GM18868 (cell line): ENCODE results near the gene TRHDE.

Experiments used
- ATAC-seq: cut with Tn5 transposase; IDR thresholded peaks from one replicate; pipeline ENCODE4 v1.9.1; 2021; ENCODE audit warnings: mild to moderate bottlenecking, moderate library complexity; ENCODE audit not compliant: unreplicated experiment

Gene TRHDE

DNA sequence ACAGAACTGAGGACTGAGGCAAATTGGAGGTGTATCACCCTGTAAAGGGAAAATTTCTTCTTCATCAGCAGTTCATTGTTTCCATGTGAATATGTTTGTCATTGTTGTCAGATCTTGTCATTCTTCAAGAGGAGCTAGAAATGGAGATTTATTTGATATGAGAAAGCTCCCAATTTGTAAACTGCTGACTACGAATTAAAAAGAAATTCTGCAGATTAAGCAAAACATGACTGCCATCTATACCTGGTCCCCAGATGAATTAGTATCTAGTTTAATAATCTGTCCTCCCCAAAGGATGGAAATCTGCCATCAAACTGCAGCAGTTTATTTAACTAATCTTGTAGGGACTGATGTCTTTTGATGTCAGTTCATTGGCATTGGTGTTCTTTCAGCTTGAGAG lies 162.8 kb downstream of the TRHDE start:
- no peak for ATAC-seq

DNA sequence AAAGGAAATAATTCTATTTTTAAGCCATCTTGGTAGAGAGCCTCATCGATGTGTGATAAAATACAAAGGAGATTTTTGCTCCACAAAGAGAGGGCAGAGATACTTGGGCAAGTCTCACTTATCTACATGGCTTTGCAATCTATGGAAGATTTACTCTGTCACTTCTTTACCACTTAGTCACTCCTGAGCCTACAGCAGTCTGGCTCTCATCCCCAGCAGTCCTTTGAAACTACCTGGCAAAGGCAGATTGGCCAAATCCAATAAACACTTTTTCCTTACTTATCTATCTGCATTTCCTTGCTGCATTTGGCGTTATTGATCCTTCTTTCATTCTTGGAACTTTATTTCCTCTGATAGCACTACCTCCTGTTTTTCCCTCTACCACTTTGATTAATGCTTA lies 170.0 kb downstream of the TRHDE start:
- no peak for ATAC-seq

GRCh38 chr12:72444125-72444524 lies 172.0 kb downstream of the TRHDE start:
- ATAC-seq: no peak

- ATAC-seq: no peak
Measured at GRCh38 chr12:72444566-72444965, 172.4 kb downstream of the TRHDE start.

GRCh38 chr12:72448089-72448488 lies 175.9 kb downstream of the TRHDE start:
- no peak for ATAC-seq

DNA sequence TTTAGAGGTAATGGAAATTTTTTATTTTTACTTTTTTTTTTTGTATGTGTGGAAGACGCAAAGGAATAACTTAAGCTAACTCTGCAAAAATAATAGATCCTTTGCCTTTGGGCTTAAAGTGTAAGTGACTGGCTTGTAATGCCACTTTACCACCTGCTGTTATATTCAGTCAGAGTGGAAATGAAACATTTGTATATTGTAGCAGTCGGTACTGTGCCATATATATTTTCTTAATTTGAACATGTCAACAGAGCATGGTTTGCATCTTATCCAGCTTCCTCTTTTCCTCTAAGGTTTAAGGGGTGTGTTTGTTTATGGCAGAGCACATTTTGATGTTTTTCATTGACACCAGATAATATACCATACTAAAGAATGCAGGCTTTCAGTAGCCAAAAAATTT lies 176.6 kb downstream of the TRHDE start:
- ATAC-seq: no peak

DNA sequence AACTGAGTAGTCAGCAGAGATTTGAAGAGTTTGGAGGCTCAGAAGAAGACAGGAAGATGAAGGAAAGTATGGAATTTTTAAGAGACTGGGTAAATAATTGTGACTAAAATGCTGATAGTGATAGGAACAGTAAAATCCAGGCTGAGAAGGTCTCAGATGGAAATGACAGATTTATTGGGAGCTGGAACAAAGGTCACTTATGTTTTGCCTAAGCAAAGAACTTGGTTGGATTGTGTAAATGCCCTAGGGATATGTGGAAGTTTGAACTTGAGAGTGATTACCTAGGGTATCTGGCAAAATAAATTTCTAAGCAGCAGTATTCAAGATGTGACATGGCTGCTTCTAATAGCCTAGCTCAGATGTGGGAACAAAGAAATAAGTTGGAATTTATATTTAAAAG lies 180.9 kb downstream of the TRHDE start:
- ATAC-seq: no peak

DNA sequence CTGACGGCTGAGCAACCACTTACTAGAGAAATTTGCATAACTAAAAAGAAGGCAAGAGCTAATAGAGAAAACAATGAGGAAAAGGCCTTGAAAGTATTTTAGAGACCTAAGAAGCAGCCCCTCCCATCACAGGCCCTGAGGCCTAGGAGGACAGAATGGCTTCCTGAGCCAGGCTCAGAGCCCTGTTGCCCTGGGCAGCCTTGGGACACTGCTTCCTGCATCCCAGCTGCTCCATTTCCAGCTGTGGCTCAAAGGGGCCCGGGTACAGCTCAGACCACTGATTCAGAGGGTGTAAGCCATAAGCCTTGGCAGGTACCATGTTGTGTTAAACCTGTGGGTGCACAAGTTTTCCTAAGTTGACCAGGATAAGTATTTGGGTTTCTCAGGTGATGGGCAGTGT lies 181.4 kb downstream of the TRHDE start:
- no peak for ATAC-seq

DNA sequence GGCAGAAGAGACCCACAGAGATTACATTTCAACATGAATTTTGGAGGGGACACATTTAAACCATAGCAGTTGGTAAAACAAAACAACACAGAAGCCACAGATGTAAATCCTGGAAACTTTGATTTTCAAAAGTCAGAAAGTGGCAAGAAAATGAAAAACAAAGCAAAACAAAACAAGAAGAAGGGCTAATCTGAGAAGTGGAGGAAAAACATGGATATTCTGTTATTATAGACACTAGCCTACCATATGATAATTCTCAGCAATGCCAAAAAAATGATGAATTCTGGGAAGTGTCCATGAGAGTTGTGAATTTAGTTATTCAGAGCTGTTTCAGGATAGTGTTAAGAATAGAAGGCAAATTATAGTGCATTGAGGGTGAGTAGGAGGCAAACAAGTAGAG lies 192.3 kb downstream of the TRHDE start:
- no peak for ATAC-seq

DNA sequence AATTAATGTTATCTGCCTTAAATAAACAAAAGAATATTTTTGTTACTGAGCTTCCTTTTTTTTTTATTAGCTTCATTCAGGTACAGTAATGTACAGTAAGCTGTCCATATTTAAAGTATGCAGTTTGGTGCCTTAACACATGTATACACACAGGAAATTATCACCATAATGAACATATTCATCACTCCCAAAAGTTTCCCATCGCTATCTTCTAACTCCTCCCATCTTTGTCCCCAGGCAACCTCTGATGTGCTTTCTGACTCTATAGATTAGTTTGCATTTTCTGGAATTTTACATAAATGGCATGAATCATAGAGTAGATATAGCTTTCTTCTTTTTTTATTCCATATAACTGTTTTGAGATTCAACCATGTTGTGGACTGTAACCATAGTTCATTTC lies 193.0 kb downstream of the TRHDE start:
- no peak for ATAC-seq

DNA sequence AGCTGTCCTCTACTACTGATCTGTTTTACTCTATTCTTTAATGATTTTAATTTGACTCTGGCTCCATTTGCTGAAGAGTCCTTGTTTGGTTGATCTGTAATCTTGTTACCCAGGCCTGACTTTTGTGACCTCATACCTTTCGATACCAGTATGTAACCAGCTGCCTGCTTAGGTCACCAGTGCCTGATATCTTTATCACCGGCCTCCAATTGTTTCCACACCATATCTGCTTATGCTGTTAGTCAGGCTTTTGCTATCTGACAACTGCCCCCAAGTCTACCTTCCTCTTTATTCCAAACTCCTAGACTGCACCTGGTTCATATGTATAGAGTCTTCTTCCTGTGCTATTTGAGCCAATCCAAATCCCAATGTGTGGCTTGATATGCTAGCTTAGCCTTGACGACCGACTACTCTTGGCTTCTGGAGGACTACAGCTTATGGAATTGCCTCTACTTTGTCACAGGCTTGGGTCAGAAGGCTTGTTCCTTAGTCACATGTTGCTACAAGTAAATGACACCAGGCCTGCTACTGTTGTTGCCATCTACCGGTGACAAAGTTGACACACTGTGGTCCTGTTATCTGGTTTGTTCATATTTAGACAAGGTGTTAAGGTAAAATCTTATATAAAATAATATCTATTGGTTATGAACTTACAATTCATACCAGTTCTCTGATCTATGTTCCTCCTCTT lies 193.9 kb downstream of the TRHDE start:
- ATAC-seq: no peak

DNA sequence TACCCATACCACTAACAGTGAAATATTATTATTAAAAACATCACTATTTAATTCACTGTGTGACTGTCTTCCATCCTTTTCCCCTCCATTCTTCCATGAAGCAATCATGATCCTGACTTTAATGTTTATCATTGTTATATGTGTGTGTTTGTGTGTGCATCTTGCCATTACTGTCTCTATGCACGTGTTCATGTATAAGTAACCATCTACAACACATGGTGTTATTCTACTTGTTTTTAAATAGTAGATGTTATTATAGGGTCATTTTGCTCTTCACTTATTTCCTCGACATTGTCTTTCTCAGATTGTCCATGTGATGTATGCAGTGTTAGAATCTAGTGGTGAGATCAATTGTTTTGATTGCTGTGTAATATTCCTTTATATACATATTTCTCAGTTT lies 195.8 kb downstream of the TRHDE start:
- ATAC-seq: no peak

DNA sequence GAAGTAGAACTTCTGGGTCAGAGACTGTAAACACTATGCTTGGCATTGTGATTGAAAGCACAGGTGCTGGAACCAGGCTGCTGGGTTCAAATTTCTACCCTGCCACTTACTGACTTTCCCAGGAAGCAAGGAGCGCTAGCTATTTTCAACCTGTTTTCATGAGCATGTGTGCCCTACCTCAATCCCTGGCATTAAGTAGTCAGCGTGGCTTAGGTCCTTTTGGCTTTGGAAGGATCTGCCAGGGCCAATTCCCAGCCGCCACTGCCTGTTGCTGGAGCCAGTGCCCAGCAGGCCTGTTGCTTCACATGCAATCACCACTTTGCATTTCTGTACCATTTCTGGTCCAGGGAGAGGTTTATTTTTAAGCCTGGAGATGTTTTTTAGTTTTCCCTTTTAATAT lies 196.3 kb downstream of the TRHDE start:
- ATAC-seq: no peak

- ATAC-seq: no peak
Measured at GRCh38 chr12:72471806-72472205, 199.6 kb downstream of the TRHDE start.

DNA sequence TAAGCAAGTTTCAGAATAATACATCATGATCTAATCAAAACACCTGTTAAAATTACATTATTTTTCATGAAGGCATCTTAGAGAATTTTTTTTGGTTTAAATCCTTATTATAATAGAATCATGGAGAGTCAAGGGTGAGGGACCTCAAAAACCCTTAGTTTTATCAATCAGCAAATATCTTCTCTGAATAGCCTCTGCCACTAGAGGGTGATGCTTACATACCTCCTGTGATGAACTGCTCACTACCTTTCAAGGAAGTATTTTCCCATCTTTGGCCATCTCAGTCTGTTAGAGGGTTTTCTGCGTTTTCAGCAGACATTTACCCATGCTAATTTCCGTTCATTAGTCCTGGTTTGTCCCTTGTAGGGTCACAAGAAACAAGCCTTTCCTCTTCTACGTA lies 200.2 kb downstream of the TRHDE start:
- ATAC-seq: no peak

GRCh38 chr12:72476301-72476700 lies 204.1 kb downstream of the TRHDE start:
- ATAC-seq: no peak

- ATAC-seq: no peak
Measured at GRCh38 chr12:72485017-72485701, 213.0 kb downstream of the TRHDE start.

- no peak for ATAC-seq
Measured at GRCh38 chr12:72491426-72491825, 219.3 kb downstream of the TRHDE start.

DNA sequence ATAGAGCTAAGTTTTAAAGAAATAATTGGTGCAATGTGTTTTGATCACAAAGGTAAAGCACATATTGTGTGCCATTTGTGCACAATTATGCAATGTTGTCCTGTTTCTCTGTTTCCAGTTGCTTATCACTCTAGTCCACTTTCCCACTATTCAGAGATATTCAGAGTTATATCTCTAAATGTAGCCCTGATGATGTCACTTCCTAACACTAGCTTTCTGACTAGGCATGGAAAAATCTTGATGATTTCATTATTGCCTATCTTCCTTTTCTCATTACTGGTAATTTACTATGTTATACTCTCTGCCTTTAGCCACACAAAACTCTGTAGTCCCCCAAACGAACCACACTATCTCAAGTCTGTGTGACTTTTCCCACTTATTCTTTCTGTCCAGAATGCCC lies 221.2 kb downstream of the TRHDE start:
- no peak for ATAC-seq

GRCh38 chr12:72498354-72498753 lies 226.2 kb downstream of the TRHDE start:
- no peak for ATAC-seq

DNA sequence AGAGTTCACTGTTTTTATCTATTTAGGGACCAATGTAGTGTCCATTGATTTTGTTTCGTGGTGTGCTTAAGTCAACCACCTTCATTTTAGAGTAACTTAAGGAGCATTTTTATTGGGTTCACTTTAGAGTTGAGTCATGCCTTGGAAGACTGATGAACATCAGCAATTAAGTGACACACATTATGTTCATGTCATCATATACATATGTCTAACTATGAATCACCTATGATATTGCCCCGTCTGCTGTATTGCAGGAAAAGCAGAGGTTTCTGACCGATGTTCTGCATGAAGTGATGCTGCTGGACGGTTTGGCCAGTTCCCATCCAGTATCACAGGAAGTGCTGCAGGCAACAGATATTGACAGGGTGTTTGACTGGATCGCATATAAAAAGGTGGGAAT lies 227.1 kb downstream of the TRHDE start:
- ATAC-seq: no peak

GRCh38 chr12:72502546-72502945 lies 230.4 kb downstream of the TRHDE start:
- no peak for ATAC-seq

GRCh38 chr12:72505227-72505626 lies 233.1 kb downstream of the TRHDE start:
- ATAC-seq: no peak
